HepG2 (cell line): ENCODE measurements around the gene EBP. TPM values are rescaled to one million over a fixed set of nuclear protein-coding genes. Genes with fewer than 3 reads are reported as not detected.

ENCODE experiments used
- ATF7 ChIP-seq, 2 experiments: fragments of 450-650 bp in 1 of 2; sonication (generic) in 1 of 2; formaldehyde crosslinking in 1 of 2; IDR thresholded peaks; 2 replicates each; pipeline versions ENCODE4 v1.4.0 to v1.6.1; 2016 to 2020; ENCODE audit warnings: antibody characterized with exemption in 1 of 2, mild to moderate bottlenecking in 1 of 2, missing genetic modification reagents in 1 of 2
- DNMT1 ChIP-seq: sonication (generic); formaldehyde crosslinking; IDR thresholded peaks from 2 replicates; pipeline ENCODE4 v1.5.1; 2020; ENCODE audit warnings: mild to moderate bottlenecking, missing genetic modification reagents
- FOXP1 ChIP-seq, 2 experiments: fragments of 450-650 bp in 1 of 2; IDR thresholded peaks; 2 replicates each; pipeline ENCODE4 v1.6.1; 2017 to 2018; ENCODE audit warnings: antibody characterized with exemption in 1 of 2
- GABPB1 ChIP-seq: IDR thresholded peaks from 2 replicates; pipeline ENCODE4 v1.6.1; 2016; ENCODE audit warnings: mild to moderate bottlenecking, missing genetic modification reagents, moderate library complexity, missing compliant biosample characterization
- HDAC6 ChIP-seq: fragments of 200-600 bp; sonication (generic); IDR thresholded peaks from 2 replicates; pipeline ENCODE4 v1.7.0; 2017; ENCODE audit warnings: mild to moderate bottlenecking, antibody characterized with exemption, low read length, low read depth
- NBN ChIP-seq: fragments of 450-650 bp; conservative IDR thresholded peaks from 2 replicates; pipeline ENCODE4 v1.6.1; 2017
- RFX1 ChIP-seq: fragments of 450-650 bp; IDR thresholded peaks from 2 replicates; pipeline ENCODE4 v1.6.1; 2017
- SATB2 ChIP-seq: sonication (generic); formaldehyde crosslinking; IDR thresholded peaks from 2 replicates; pipeline ENCODE4 v1.5.0; 2020; ENCODE audit warnings: missing genetic modification reagents
- TGIF2 ChIP-seq: IDR thresholded peaks from 2 replicates; pipeline ENCODE4 v1.6.1; 2016; ENCODE audit warnings: control low read depth, missing compliant biosample characterization
- ZNF253 ChIP-seq: sonication (generic); formaldehyde crosslinking; IDR thresholded peaks from 2 replicates; pipeline ENCODE4 v1.8.0; 2022; ENCODE audit warnings: mild to moderate bottlenecking, missing genetic modification reagents, borderline replicate concordance
- polyA plus RNA-seq, 8 experiments: library from polyadenylated mRNA; depleted of rRNA in 3 of 8; stranded (reverse) in 7 of 8; unstranded in 1 of 8; fragments of >200 nt; fragmentation: Illumina TruSeq in 4 of 8; extraction: Trizol in 4 of 8; gene quantifications; 2 replicates each; pipeline versions ENCODE4 v1.2.1 to v1.2.3, GENCODE V29; 2011 to 2016; ENCODE audit warnings: low read depth in 4 of 8, missing spikeins in 1 of 8, mixed read lengths in 1 of 8; ENCODE audit not compliant: insufficient read depth in 1 of 8
- total RNA-seq, 5 experiments: library from RNA; depleted of rRNA; stranded (reverse); fragments of >200 nt; fragmentation: Illumina TruSeq; extraction: Trizol; gene quantifications; 2 replicates each; pipeline ENCODE4 v1.2.3, GENCODE V29; 2016; ENCODE audit warnings: low read depth in 1 of 5
- TF ChIP-seq, protein P1 (sequence below): sonication (generic); formaldehyde crosslinking; IDR thresholded peaks from 2 replicates; pipeline ENCODE4 v1.4.0; 2020; ENCODE audit warnings: low read depth, missing genetic modification reagents
- TF ChIP-seq, protein P2 (sequence below): sonication (generic); formaldehyde crosslinking; IDR thresholded peaks from 2 replicates; pipeline ENCODE4 v1.4.0; 2020; ENCODE audit warnings: mild to moderate bottlenecking, missing genetic modification reagents
- TF ChIP-seq, protein P3 (sequence below): sonication (generic); formaldehyde crosslinking; IDR thresholded peaks from 2 replicates; pipeline ENCODE4 v1.9.0; 2021; ENCODE audit warnings: missing genetic modification reagents, mild to moderate bottlenecking, borderline replicate concordance
- TF ChIP-seq, protein P4 (sequence below): sonication (generic); formaldehyde crosslinking; IDR thresholded peaks from 2 replicates; pipeline ENCODE4 v1.4.0; 2020; ENCODE audit warnings: mild to moderate bottlenecking, missing genetic modification reagents

Gene EBP
- total and polyA plus RNA-seq, 2 of the 13 experiments (the other 11 are each of a cell fraction or from before 2014, with no cell fraction given) = 106 to 260 TPM

DNA sequence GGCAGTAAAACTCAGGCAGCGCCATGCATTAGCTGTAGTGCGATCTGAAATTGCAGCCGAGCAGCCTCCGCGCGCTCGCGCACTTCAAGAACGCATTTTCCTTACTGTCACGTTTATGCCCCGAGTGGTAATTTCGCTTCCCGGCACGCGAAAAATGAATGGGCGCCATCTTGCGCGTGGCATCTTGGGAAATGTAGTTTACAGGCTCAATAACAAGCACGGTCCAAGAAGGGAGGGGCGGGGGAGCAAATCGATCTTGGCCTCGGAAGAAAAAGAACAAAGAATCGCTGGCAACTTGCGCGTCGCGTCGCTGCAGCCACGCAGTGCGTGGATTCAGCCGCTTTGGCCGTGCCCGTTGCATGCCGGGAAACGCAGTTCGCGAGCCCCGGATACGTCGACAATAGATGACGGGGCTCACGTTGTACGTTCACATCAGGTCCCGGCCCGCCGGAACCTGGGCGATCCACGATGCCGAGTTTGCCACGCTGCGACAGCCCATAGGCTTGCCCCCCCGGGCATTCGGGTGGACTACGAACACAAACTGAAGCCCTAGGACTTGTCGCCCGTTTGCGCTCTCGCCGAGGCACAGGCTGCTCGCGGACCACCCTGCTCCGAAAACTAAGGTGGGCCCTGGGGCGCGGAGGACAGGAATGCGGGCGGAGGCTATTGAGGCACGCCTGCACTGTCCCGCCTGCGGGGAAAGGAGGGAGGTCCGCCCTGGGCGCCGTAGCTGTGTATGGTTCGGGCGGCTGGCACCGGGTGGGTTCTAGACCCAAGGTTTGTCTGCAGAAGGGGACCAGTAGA lies 45.6 kb upstream of the EBP start, which contains the start of gene FTSJ1 (continued):
- TF ChIP-seq, protein P1, sequence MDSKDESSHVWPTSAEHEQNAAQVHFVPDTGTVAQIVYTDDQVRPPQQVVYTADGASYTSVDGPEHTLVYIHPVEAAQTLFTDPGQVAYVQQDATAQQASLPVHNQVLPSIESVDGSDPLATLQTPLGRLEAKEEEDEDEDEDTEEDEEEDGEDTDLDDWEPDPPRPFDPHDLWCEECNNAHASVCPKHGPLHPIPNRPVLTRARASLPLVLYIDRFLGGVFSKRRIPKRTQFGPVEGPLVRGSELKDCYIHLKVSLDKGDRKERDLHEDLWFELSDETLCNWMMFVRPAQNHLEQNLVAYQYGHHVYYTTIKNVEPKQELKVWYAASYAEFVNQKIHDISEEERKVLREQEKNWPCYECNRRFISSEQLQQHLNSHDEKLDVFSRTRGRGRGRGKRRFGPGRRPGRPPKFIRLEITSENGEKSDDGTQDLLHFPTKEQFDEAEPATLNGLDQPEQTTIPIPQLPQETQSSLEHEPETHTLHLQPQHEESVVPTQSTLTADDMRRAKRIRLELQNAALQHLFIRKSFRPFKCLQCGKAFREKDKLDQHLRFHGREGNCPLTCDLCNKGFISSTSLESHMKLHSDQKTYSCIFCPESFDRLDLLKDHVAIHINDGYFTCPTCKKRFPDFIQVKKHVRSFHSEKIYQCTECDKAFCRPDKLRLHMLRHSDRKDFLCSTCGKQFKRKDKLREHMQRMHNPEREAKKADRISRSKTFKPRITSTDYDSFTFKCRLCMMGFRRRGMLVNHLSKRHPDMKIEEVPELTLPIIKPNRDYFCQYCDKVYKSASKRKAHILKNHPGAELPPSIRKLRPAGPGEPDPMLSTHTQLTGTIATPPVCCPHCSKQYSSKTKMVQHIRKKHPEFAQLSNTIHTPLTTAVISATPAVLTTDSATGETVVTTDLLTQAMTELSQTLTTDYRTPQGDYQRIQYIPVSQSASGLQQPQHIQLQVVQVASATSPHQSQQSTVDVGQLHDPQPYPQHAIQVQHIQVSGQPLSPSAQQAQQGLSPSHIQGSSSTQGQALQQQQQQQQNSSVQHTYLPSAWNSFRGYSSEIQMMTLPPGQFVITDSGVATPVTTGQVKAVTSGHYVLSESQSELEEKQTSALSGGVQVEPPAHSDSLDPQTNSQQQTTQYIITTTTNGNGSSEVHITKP (CRISPR knock-in tag) = no peak
- TF ChIP-seq, protein P2, sequence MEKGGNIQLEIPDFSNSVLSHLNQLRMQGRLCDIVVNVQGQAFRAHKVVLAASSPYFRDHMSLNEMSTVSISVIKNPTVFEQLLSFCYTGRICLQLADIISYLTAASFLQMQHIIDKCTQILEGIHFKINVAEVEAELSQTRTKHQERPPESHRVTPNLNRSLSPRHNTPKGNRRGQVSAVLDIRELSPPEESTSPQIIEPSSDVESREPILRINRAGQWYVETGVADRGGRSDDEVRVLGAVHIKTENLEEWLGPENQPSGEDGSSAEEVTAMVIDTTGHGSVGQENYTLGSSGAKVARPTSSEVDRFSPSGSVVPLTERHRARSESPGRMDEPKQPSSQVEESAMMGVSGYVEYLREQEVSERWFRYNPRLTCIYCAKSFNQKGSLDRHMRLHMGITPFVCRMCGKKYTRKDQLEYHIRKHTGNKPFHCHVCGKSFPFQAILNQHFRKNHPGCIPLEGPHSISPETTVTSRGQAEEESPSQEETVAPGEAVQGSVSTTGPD (CRISPR knock-in tag) = no peak
- TF ChIP-seq ZNF253 (CRISPR knock-in tag) (0 out of 2 replicates have a peak, but pooled peaks have one; percentile 31), FOXP1 (IDR thresholded peaks at IDR 0.05) (no peak), FOXP1 (CRISPR knock-in tag; IDR thresholded peaks at IDR 0.05) (no peak), GABPB1 (CRISPR knock-in tag) (peak; percentile 87), NBN (no peak), HDAC6 (no peak), TGIF2 (CRISPR knock-in tag) (no peak), RFX1 (no peak), SATB2 (no peak), ATF7 (IDR thresholded peaks at IDR 0.05) (no peak), ATF7 (CRISPR knock-in tag; IDR thresholded peaks at IDR 0.05) (no peak), DNMT1 (CRISPR knock-in tag) (no peak)
- TF ChIP-seq, protein P3, sequence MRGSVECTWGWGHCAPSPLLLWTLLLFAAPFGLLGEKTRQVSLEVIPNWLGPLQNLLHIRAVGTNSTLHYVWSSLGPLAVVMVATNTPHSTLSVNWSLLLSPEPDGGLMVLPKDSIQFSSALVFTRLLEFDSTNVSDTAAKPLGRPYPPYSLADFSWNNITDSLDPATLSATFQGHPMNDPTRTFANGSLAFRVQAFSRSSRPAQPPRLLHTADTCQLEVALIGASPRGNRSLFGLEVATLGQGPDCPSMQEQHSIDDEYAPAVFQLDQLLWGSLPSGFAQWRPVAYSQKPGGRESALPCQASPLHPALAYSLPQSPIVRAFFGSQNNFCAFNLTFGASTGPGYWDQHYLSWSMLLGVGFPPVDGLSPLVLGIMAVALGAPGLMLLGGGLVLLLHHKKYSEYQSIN (CRISPR knock-in tag) = no peak
- TF ChIP-seq, protein P4, sequence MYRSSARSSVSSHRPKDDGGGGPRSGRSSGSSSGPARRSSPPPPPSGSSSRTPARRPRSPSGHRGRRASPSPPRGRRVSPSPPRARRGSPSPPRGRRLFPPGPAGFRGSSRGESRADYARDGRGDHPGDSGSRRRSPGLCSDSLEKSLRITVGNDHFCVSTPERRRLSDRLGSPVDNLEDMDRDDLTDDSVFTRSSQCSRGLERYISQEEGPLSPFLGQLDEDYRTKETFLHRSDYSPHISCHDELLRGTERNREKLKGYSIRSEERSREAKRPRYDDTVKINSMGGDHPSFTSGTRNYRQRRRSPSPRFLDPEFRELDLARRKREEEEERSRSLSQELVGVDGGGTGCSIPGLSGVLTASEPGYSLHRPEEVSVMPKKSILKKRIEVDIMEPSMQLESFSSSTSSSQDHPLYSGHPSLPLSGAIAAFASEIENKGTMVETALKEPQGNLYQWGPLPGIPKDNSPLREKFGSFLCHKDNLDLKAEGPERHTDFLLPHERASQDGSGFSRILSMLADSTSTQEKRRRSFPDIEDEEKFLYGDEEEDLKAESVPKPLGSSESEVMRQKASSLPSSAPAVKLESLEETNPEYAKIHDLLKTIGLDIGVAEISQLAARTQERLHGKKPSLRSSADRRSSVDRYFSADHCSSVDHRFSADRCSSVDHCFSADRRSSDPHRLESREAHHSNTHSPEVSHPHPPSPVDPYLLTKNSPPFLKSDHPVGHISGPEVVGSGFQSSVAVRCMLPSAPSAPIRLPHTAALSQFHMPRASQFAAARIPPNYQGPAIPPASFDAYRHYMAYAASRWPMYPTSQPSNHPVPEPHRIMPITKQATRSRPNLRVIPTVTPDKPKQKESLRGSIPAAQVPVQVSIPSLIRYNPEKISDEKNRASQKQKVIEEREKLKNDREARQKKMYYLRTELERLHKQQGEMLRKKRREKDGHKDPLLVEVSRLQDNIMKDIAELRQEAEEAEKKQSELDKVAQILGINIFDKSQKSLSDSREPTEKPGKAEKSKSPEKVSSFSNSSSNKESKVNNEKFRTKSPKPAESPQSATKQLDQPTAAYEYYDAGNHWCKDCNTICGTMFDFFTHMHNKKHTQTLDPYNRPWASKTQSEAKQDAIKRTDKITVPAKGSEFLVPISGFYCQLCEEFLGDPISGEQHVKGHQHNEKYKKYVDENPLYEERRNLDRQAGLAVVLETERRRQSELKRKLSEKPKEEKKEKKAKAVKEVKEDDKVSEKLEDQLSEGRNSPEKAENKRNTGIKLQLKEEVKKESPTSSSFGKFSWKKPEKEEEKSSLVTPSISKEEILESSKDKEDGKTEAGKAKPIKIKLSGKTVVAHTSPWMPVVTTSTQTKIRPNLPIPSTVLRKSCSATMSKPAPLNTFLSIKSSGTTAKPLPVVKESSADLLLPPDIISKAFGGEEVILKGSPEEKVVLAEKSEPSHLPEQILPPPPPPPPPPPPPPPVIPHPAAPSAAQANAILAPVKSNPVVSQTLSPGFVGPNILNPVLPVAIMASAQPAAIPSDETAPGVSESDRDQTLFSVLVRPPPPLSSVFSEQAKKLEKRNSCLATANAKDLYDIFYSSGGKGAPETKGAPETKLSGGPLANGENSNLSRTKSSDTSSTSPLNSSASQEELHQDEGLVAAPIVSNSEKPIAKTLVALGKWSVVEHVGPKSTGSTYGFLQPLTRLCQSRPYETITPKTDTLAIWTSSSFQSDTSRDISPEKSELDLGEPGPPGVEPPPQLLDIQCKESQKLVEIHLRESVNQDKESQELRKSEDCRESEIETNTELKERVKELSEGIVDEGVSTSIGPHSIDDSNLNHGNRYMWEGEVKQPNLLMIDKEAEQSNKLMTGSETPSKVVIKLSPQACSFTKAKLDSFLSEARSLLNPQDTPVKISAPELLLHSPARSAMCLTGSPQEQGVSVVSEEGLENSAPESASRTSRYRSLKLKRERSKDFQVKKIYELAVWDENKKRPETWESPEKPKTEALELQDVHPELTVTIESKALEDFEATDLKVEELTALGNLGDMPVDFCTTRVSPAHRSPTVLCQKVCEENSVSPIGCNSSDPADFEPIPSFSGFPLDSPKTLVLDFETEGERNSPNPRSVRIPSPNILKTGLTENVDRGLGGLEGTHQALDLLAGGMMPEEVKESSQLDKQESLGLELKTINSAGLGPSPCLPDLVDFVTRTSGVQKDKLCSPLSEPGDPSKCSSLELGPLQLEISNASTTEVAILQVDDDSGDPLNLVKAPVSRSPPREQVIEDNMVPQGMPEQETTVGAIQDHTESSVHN = no peak
